ENCODE data around the gene IMMP2L.

IMMP2L gene

DNA sequence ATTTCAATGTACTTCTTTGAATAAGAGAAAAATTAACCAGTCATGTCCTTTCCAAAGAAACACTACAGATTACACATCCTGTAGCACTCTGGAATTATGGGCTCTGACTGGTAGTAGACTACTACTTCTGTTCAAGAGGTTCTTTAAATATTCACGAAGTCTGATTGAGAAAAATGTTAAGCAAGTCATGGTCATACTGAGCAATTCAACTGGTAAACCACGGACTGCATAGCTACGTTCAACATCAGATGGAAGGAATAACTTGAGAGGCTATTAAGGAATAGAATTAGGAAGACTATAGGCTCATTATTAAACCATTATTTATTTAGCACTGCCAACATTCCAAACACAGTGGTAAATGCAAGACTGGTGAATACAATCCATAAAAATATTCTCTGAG is 160.8 kb downstream of the IMMP2L start:
- in situ Hi-C loops (cut with HindIII; ENCODE audit: low sequenced_read_pairs) = no loop called here

- in situ Hi-C loops (cut with HindIII; ENCODE audit: low sequenced_read_pairs) = no loop called here
Observed at GRCh38 chr7:111400088-111400487, 162.2 kb downstream of the IMMP2L start.

DNA sequence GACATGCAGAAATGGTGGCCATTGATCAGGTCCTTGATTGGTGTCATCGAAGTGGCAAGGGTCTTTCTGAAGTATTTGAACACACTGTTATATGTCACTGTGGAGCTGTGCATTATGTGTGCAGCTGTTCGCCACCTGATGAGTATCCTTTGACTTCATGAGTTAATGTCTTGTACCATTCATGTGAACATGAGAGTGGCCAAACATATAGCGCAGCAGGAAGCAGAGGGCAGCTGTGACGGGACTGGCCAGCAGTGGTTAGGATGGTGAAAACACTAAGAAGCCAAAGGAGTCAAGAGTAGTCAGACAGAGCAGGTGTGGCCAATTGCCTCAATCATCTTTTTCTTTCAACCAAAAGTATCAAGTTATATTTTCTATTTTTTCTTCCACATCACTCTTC is 167.4 kb downstream of the IMMP2L start:
- in situ Hi-C loops (cut with HindIII; ENCODE audit: low sequenced_read_pairs) = no loop called here

GRCh38 chr7:111393011-111393754 is 169.1 kb downstream of the IMMP2L start:
- in situ Hi-C loops (cut with HindIII; ENCODE audit: low sequenced_read_pairs) = no loop called here

DNA sequence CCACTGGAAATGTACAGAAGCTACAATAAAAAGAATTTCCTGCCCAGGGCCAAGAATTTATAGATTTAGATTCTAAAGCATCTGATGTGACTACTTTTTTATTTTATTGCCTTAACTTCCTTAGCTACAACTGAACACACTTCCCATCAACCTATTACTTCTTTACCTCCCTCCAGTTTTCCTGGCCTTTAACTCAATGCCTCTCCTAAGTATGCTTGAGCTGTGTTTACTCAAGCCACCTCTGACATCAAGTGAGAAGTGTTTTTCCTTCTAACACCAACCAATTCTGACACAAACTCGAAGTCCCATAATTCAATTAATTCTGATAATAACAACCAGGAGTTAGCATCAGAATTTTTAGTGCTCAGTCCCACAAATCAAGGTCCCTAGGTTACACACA is 170.0 kb downstream of the IMMP2L start:
- in situ Hi-C loops (cut with HindIII; ENCODE audit: low sequenced_read_pairs) = no loop called here

DNA sequence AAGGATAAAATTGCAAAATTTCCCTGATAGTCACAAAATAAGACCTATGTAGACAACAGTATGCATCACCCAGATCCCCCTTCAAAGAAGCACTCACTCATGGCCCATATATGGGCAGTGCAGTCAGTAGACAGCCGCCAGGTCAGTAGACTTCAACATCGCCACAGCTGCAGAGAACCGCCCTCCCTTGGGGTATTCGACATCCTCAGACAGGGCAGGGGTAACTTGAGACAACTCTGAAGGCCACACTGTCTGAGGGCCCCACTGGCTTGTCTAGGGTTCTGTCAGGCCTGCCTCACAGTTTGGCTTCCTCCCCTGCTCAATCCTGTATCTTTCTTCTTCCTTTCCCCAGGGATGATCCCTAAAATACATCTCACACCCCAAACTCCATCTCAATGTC is 172.3 kb downstream of the IMMP2L start:
- in situ Hi-C loops (cut with HindIII; ENCODE audit: low sequenced_read_pairs) = no loop called here

GRCh38 chr7:111388912-111389311 is 173.4 kb downstream of the IMMP2L start:
- in situ Hi-C loops (cut with HindIII; ENCODE audit: low sequenced_read_pairs) = no loop called here

GRCh38 chr7:111388016-111388415 is 174.3 kb downstream of the IMMP2L start:
- in situ Hi-C loops (cut with HindIII; ENCODE audit: low sequenced_read_pairs) = no loop called here

DNA sequence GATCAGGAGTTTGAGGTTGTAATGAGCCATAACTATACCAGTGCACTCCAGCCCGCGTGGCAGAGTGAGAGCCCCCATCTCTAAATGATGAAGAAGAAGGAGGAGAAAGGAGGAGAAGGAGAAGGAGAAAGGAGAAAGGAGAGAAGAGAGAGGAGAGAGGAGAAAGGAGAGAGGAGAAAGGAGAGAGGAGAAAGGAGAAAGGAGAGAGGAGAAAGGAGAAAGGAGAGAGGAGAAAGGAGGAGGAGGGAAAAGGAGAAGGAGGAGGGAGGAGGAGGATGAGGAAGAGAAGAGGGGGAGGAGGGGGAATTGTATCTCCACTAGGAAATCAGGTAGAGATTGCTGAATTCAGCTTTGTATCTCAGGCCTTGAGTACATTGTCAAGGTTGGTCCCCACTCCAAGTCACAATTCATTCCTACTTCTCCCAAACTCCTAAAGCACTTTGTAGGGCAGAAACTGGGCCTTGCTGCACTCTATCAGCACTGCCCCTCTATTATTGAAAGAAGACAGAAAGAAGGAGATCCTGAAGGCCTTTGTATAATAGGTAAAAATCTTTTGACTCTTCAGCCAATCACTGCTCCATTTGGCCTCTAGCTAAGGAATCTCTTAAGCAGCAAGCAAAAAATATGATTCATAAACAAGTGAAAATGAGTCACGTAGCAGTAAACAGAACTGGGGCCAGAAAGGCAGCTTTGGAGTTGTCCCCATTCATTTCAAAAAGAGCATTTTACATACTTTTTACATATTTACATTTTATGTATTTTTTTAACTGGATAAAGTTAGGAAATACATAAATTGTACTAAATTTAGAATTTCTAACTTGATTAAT is 178.0 kb downstream of the IMMP2L start:
- in situ Hi-C loops (cut with HindIII; ENCODE audit: low sequenced_read_pairs) = no loop called here

GRCh38 chr7:111383133-111383532 is 179.2 kb downstream of the IMMP2L start:
- in situ Hi-C loops (cut with HindIII; ENCODE audit: low sequenced_read_pairs) = no loop called here

DNA sequence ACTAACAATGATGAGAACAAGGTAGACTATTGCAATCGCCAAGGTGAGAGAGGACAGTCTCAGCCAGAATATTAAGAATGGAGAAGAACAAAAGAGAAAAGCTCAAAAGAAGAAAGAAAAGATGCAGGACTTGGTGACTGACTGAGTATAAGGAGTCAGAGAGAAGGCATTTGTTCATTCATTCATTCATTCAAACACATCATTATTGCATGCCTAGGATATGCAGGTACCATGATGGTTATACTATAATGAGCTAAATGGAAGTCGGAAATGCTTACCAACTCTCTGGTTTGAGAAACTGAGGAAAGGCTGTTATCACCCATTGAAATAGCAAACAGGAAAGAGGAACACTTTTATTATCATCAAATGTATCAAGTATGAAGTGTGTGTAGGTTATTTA is 180.7 kb downstream of the IMMP2L start:
- in situ Hi-C loops (cut with HindIII; ENCODE audit: low sequenced_read_pairs) = no loop called here

GRCh38 chr7:111380945-111381344 is 181.3 kb downstream of the IMMP2L start:
- in situ Hi-C loops (cut with HindIII; ENCODE audit: low sequenced_read_pairs) = no loop called here

GRCh38 chr7:111374027-111374426 is 188.3 kb downstream of the IMMP2L start:
- in situ Hi-C loops (cut with HindIII; ENCODE audit: low sequenced_read_pairs) = no loop called here

- in situ Hi-C loops (cut with HindIII; ENCODE audit: low sequenced_read_pairs) = no loop called here
Observed at GRCh38 chr7:111371437-111371836, 190.9 kb downstream of the IMMP2L start.

DNA sequence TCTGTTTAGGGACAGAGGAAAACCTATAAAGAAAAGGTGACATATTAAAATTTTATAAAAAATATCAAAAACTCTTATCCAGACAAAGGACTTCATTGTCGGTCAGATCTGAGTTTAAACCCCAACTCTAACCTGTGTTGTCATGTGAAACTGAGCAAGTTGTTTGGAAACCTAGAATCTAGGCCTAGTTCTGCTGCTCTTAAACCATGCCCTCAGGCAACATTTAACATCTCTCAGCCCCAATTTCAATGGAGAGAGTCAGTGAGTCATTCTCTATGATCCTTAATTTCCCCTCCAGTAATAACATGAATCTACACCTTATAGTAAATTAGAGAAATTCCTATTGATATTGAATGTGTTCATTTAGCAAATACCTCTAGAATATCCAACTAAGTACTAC is 192.3 kb downstream of the IMMP2L start:
- in situ Hi-C loops (cut with HindIII; ENCODE audit: low sequenced_read_pairs) = no loop called here

DNA sequence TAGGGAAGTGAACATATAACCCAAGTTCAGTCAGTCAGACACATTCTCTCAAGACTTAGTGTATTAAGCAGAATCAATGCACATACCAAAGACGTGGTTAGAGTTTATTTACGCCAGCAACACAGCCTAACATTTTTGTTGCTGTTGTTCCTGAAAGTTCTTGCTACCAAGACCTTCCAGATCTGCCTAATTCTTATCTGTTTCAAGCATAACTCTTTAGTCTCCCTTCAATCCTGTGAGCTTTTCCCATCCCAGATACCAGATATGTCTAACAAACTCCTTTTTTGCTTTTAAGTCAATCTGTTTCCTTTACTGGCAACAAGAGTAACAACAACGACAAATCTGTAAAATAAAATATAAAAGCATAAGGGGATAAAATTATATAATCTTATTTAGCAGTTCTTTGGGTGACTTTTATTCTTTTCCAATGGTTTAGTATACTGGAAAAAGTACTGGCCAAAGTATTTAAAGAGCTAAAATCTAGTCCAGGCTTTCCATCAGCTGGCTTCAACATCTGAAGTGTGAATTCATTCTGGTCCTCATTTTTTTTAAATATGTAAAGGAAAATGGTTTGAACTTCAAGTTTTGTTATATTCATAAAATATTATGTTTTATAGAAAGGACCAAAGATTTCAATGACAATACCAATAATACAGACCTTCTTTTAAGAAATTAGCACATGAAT is 193.8 kb downstream of the IMMP2L start:
- in situ Hi-C loops (cut with HindIII; ENCODE audit: low sequenced_read_pairs) = no loop called here

- in situ Hi-C loops (cut with HindIII; ENCODE audit: low sequenced_read_pairs) = no loop called here
Observed at GRCh38 chr7:111364413-111364812, 197.9 kb downstream of the IMMP2L start.

DNA sequence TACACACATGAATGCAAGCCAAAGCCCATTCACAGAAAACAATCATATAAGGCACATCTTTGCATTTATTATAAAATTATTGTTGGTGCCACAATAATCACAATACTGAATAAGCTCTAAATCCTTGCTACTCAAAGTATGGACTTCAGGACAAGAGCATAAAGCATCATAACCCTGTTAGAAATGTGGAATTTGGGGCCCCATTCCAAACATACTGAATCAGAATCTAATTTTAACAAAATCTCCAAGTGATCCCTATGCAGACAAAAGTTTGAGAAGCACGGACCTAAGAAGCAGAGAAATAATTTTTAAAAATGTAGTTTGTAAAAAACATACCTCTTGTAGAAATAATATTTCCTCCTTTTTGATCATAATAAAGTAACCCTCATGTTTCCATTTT is 199.2 kb downstream of the IMMP2L start:
- in situ Hi-C loops (cut with HindIII; ENCODE audit: low sequenced_read_pairs) = no loop called here

DNA sequence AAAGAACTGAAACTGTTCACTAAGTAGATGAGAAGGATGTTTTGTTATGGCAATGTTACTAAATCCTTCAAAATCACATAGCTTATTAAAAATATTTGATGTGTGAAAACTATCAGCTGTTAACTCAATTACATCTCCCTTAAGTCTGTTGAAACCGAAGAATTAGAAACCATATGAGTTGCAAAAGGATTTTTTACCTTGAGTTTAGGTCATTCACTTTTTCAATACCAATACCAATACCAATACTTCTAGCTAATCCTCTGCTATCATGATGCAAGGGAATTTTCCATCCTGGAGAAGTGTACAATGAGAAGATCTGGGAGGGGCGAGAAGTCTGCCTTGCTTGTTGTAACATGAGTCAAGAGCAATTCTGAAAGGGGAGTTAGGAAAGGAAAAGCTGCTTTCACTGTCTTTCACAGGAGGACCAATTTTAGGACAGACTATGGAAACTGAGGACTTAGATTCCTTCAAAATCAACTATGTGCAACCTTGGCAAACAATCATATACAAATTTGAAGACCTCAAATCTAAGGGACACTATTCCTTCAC is 199.7 kb downstream of the IMMP2L start:
- in situ Hi-C loops (cut with HindIII; ENCODE audit: low sequenced_read_pairs) = no loop called here

GRCh38 chr7:111358915-111359314 is 203.4 kb downstream of the IMMP2L start:
- in situ Hi-C loops (cut with HindIII; ENCODE audit: low sequenced_read_pairs) = no loop called here

- in situ Hi-C loops (cut with HindIII; ENCODE audit: low sequenced_read_pairs) = no loop called here
Observed at GRCh38 chr7:111357691-111358090, 204.6 kb downstream of the IMMP2L start.
